Vagina (tissue), 2 donors: ENCODE results near the gene CHST14. TPM values are rescaled to one million over a fixed set of nuclear protein-coding genes. Genes with fewer than 3 reads are reported as not detected.

Experiments used
- DNase-seq, 2 donors: peaks; one replicate each; pipeline ENCODE4 v3.0.0-alpha.2; 2017; ENCODE audit errors: extremely low spot score in 2 of 2
- H3K27ac ChIP-seq: fragments of 200-600 bp; sonication (generic); one replicate; pipeline ENCODE4 v1.5.1; 2019
- H3K27me3 ChIP-seq: fragments of 200-600 bp; sonication (generic); one replicate; pipeline ENCODE4 v1.5.1; 2019
- H3K36me3 ChIP-seq, 2 donors: fragments of 200-600 bp; sonication (generic); one replicate each; pipeline ENCODE4 v1.5.1; 2017 to 2019
- H3K4me1 ChIP-seq: fragments of 200-600 bp; sonication (generic); one replicate; pipeline ENCODE4 v1.5.1; 2019
- H3K4me3 ChIP-seq, 2 donors: fragments of 200-600 bp; sonication (generic); 1 replicate in 1 of 2; 2 replicates in 1 of 2; pipeline ENCODE4 v1.5.1; 2016 to 2019
- H3K9me3 ChIP-seq: fragments of 200-600 bp; sonication (generic); one replicate; pipeline ENCODE4 v1.5.1; 2019
- CTCF ChIP-seq, 3 experiments: fragments of 450-650 bp in 2 of 3; fragments of 200-600 bp in 1 of 3; sonication (generic) in 1 of 3; IDR thresholded peaks; one replicate each; pipeline ENCODE4 v1.5.1; 2017 to 2019; ENCODE audit warnings: antibody characterized with exemption in 3 of 3, mild to moderate bottlenecking in 2 of 3, moderate library complexity in 2 of 3
- POLR2A ChIP-seq, 2 donors: fragments of 450-650 bp; IDR thresholded peaks; one replicate each; pipeline ENCODE4 v1.6.1; 2017; ENCODE audit warnings: antibody characterized with exemption in 2 of 2, mild to moderate bottlenecking in 2 of 2, moderate library complexity in 2 of 2
- POLR2AphosphoS5 ChIP-seq, 2 donors: sonication (generic); formaldehyde crosslinking; IDR thresholded peaks; one replicate each; pipeline ENCODE4 v1.9.0; 2017; ENCODE audit warnings: antibody characterized with exemption in 2 of 2, mild to moderate bottlenecking in 2 of 2, low read depth in 1 of 2; ENCODE audit not compliant: insufficient read depth in 1 of 2
- intact Hi-C: fragments of 100-400 bp; cut with DNase I; formaldehyde crosslinking; loops from one replicate; pipeline ENCODE4 v1.15.1; 2023
- total RNA-seq: library from RNA; depleted of rRNA; stranded (reverse); fragments of >200 nt; gene quantifications from one replicate; pipeline ENCODE4 v1.2.3, GENCODE V29; 2016

CHST14 gene
- total RNA-seq, 1 donor from 2014 or later, result 8.6 TPM

- TF ChIP-seq POLR2AphosphoS5 (IDR thresholded peaks at IDR 0.05; ENCODE audit: insufficient read depth in 1 of 2, low read depth in 1 of 2) (no peak), POLR2A (IDR thresholded peaks at IDR 0.05) (no peak), CTCF (IDR thresholded peaks at IDR 0.05) (no peak)
- no peaks in the 10 kb centered on the region for H3K9me3 ChIP-seq
- H3K27ac ChIP-seq, result no peak overlapping the region
- no peaks in the 10 kb centered on the region for H3K27me3 ChIP-seq
- no peak for DNase-seq
- no peaks in the 10 kb centered on the region for H3K4me1 ChIP-seq
- intact Hi-C loops, result no loop called here
- no peaks in the 10 kb centered on the region for H3K36me3 ChIP-seq
- no peak overlapping the region for H3K4me3 ChIP-seq
Measured at GRCh38 chr15:40493089-40493840, 22.5 kb downstream of the CHST14 start.

- Histone ChIP-seq H3K36me3 (no peaks in the 10 kb centered on the region), H3K4me3 (no peak overlapping the region), H3K9me3 (no peaks in the 10 kb centered on the region), H3K4me1 (no peaks in the 10 kb centered on the region), H3K27ac (no peak overlapping the region), H3K27me3 (no peaks in the 10 kb centered on the region)
- intact Hi-C loops, result no loop called here
- TF ChIP-seq POLR2A (IDR thresholded peaks at IDR 0.05), result no peak
- TF ChIP-seq CTCF (IDR thresholded peaks at IDR 0.05), result no peak
- no peak for TF ChIP-seq POLR2AphosphoS5 (IDR thresholded peaks at IDR 0.05; ENCODE audit: insufficient read depth in 1 of 2, low read depth in 1 of 2)
- no peak for DNase-seq
Measured at GRCh38 chr15:40495516-40495915, 24.7 kb downstream of the CHST14 start.

GRCh38 chr15:40498418-40498817 is 27.6 kb downstream of the CHST14 start:
- TF ChIP-seq POLR2AphosphoS5 (IDR thresholded peaks at IDR 0.05; ENCODE audit: insufficient read depth in 1 of 2, low read depth in 1 of 2) (no peak), POLR2A (IDR thresholded peaks at IDR 0.05) (no peak), CTCF (IDR thresholded peaks at IDR 0.05) (no peak)
- H3K36me3 ChIP-seq, result no peaks in the 10 kb centered on the region
- no peak overlapping the region for H3K4me3 ChIP-seq
- no peaks in the 10 kb centered on the region for H3K4me1 ChIP-seq
- no peaks in the 10 kb centered on the region for H3K9me3 ChIP-seq
- intact Hi-C loops, result no loop called here
- DNase-seq, result no peak
- H3K27ac ChIP-seq, result no peak overlapping the region
- no peaks in the 10 kb centered on the region for H3K27me3 ChIP-seq

GRCh38 chr15:40498891-40499290 is 28.1 kb downstream of the CHST14 start:
- H3K36me3 ChIP-seq, result no peaks in the 10 kb centered on the region
- H3K27ac ChIP-seq, result no peak overlapping the region
- intact Hi-C loops, result no loop called here
- no peaks in the 10 kb centered on the region for H3K9me3 ChIP-seq
- H3K4me1 ChIP-seq, result no peaks in the 10 kb centered on the region
- DNase-seq, result no peak
- no peaks in the 10 kb centered on the region for H3K27me3 ChIP-seq
- no peak overlapping the region for H3K4me3 ChIP-seq
- TF ChIP-seq CTCF (IDR thresholded peaks at IDR 0.05), result no peak
- TF ChIP-seq POLR2AphosphoS5 (IDR thresholded peaks at IDR 0.05; ENCODE audit: insufficient read depth in 1 of 2, low read depth in 1 of 2), result no peak
- TF ChIP-seq POLR2A (IDR thresholded peaks at IDR 0.05), result no peak

GRCh38 chr15:40499931-40500330 is 29.1 kb downstream of the CHST14 start:
- TF ChIP-seq POLR2AphosphoS5 (IDR thresholded peaks at IDR 0.05; ENCODE audit: insufficient read depth in 1 of 2, low read depth in 1 of 2) (no peak), CTCF (IDR thresholded peaks at IDR 0.05) (no peak), POLR2A (IDR thresholded peaks at IDR 0.05) (no peak)
- no peak for DNase-seq
- no peak overlapping the region for H3K4me3 ChIP-seq
- no peaks in the 10 kb centered on the region for H3K36me3 ChIP-seq
- H3K27me3 ChIP-seq, result no peaks in the 10 kb centered on the region
- no peaks in the 10 kb centered on the region for H3K9me3 ChIP-seq
- intact Hi-C loops, result no loop called here
- no peaks in the 10 kb centered on the region for H3K4me1 ChIP-seq
- H3K27ac ChIP-seq, result no peak overlapping the region
